Epithelial cell of prostate (primary cell): Measurements from ENCODE around the gene TFB1M.
A peak's percentile ranks its signal among the peaks of the same experiment; 100 is the strongest.
"Not testable (repeated sequence)": the region's sequence is repeated elsewhere in the genome, so short reads cannot be mapped to it uniquely, and the experiment has no call there.

ENCODE experiments used
- DNase-seq: peaks from one replicate; pipeline ENCODE4 v3.0.0-alpha.2; 2011; ENCODE audit warnings: low read depth, low spot score
- H3K27ac ChIP-seq: fragments of 450-650 bp; 2 replicates; pipeline ENCODE4 v1.5.1; 2017; ENCODE audit warnings: mild to moderate bottlenecking

Gene TFB1M

DNA sequence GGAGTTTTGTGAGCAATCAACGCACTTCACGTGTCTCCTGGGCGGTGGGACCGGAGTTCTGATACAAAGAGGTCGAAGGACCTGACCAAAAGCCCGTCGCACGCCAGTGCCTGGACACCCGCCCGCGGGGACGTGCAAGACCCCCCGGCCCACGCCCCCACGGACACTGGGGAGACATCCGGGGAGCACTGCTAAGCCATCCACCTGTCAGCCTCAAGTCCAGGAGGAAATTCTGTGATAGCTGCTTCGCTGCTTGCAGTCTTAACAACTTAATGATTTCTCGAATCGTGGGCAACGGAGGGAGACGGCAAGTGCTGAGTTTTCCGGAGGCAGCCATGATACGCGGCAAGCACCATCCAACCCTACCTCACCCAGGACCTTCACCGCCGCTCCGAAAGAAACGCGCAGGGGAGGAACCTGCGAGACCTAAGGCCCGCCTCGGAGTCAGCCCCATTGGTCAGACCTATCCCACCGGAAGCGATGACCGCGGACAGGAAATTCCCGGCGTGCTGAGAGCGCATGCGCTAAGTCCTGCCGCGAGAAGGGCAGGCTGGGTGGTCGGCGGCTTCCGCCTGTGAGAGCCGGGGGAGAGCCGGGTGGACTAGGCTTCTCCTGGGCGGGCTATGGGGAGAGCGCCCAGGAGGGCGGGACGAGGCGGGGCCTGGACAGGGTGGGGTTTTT is at the start of gene TFB1M:
TFB1M (minus strand) TSS at position 393 of the 681 bp plus-strand sequence; CDS start at position 337, 56 bp downstream.
- DNase-seq: peak; percentile 92
- peak within 1 kb of the TSS; percentile 87 for H3K27ac ChIP-seq

DNA sequence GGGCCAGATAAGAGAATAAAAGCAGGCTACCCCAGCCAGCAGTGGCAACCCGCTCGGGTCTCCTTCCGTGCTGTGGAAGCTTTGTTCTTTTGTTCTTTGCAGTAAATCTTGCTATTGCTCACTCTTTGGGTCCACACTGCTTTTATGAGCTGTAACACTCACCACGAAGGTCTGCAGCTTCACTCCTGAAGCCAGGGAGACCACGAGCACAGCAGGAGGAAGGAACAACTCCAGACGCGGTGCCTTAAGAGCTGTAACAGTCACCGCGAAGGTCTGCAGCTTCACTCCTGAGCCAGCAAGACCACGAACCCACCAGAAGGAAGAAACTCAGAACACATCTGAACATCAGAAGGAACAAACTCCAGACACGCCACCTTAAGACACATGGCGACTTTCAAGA is 49.7 kb upstream of the TFB1M start:
- not testable (repeated sequence) for H3K27ac ChIP-seq

GRCh38 chr6:155362968-155363632 is 48.8 kb upstream of the TFB1M start:
- DNase-seq, H3K27ac ChIP-seq: not testable (repeated sequence)

More for the DNA sequence above, 49.7 kb upstream of the TFB1M start:
- DNase-seq: not testable (repeated sequence)

GRCh38 chr6:155354167-155354566 is 39.9 kb upstream of the TFB1M start:
- H3K27ac ChIP-seq: no peak overlapping the region
- no peak for DNase-seq

DNA sequence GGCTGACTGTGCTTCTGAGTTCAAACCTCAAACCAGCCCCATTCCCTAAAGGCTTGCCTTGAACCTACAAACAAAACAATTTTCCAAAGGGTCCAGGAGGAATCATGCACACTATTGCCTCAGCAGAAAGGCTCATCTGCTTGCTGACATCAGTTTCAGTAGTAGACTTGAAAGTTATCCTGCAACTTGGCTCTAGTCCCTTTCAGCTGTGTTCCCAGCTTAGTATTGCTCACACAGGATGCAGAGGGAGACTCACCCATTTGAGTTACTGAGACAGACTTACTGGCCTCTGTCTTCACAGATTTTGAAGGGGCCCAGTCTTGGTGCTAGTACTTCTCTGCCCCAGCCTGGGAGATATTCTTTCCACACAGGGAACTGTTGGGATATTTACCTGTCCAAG is 38.5 kb upstream of the TFB1M start:
- H3K27ac ChIP-seq: no peak overlapping the region
- DNase-seq: no peak

DNA sequence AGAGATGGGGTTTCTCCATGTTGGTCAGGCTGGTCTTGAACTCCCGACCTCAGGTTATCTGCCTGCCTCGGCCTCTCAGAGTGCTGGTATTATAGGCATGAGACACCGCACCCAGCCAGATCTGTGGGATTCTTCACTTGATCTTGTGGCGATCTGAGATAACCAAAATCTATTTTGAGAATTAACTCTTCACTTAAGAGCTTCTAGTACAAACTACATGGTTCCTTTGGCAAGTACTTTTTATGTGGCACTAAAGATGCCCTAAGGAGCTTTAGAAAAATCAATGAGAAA is 37.8 kb upstream of the TFB1M start:
- no peak for DNase-seq
- no peak overlapping the region for H3K27ac ChIP-seq

DNA sequence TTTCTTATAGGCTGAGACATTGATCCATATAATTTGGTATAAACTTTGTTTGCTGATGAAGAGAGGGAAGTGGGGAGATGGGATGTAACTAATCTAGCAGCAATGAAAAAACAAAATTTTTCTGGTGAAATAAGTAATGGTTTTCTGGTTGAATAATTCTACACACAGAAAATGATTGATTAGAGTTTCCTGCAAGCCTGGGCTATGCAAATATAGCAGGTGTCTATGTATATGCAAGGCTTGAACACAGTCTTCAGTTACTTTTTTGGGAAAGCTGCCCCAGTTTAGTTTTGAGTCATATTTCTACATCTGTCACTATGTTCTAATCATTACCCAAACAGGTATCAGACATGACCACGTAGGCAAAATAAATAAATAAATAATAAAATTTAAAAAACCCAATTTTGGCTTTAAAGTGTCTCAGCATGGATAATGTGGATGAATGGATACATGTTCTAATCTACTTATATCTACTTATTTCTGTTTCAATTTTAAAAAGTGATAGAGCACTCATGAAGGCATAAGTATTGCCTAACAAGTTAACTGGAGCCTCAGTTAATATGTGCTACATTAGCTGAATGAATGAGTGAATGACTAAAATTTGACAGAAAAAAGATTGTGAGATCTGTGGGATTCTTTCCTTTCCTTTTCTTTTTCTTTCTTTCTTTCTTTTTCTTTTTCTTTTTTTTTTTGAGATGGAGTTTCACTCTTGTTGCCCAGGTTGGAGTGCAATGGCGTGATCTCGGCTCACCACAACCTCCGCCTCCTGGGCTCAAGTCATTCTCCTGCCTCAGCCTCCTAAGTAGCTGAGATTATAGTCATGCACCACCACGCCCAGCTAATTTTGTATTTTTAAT is 37.2 kb upstream of the TFB1M start:
- no peak overlapping the region for H3K27ac ChIP-seq
- no peak for DNase-seq

DNA sequence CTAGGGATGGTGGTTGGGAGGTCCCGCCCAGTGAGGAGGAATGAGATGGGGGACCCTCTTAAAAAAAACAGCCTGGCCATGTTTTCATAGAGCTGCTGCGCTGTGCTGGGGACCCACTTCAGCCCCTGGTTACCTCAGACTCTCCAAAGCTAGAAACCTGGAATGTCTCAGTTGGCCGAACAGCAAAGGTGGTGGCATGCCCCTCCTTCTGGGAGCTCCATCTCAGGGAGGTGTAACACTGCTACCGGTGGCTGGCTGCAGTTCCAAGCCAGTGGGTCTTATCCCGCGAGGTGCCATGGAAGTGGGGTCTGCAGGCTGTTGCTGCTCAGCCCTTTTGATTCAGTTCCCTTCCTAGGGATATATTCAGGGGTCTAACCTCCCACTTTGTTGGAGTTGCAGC is 35.7 kb upstream of the TFB1M start:
- no peak overlapping the region for H3K27ac ChIP-seq
- DNase-seq: no peak

GRCh38 chr6:155349129-155349528 is 34.8 kb upstream of the TFB1M start:
- DNase-seq: no peak
- H3K27ac ChIP-seq: no peak overlapping the region

- no peak for DNase-seq
- H3K27ac ChIP-seq: no peak overlapping the region
Observed at GRCh38 chr6:155347800-155348199, 33.5 kb upstream of the TFB1M start.

GRCh38 chr6:155346957-155347356 is 32.7 kb upstream of the TFB1M start:
- no peak overlapping the region for H3K27ac ChIP-seq
- no peak for DNase-seq

DNA sequence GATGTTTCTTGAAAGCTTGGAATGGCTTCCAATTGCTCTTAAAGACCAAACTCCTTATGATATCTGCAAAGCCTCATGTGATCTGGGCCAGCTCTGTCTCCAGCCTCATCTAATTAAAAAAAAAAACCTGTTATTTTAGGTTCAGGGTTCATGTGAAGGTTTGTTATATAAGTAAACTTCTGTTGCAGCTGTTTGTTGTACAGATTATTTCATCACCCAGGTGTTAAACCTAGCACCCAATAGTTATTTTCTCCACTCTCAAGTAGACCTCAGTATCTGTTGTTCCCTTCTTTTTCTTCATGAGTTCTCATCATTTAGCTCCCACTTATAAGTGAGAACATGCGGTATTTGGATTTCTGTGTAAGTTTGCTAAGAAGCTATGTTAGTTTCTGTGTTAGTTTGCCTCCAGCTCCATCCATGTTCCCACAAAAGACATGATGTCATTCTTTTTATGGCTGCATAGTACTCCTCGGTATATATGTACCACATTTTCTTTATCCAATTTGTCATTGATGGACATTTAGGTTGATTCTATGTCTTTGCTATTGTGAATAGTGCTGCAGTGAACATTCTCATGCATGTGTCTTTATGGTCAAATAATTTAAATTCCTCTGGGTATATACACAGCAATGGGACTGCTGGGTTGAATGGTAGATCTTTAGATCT is 30.2 kb upstream of the TFB1M start:
- DNase-seq: no peak
- no peak overlapping the region for H3K27ac ChIP-seq

DNA sequence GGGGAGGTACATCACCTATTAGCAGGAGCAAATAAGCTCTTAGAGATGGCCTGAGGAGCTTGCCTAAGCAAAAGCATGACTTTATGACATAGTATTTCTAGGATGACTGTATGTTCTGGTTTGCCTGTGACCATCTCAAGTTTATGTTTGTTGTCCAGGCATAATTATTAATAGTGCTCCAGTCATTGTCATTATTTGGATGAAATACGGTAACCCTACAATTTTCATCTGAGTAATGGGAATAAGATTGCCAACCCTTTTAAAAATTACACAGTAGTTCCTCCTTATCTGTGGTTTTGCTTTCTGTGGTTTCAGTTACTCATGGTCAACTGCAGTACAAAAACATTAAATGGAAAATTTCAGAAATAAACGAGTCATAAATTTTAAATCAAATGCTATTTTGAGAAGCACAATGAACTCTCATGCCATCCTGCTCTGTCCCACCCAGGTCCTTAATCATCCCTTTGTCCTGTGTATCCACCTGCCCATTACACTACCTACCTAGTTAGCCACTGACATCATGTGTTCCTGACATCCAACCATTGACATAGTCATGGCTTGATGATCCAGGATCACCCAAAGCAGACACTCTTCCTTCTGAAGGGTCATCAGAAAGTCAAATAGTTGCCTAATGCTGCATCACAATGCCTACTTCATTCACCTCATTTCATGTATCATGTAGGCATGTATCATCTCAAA is 27.0 kb upstream of the TFB1M start:
- peak; percentile 22 for DNase-seq
- H3K27ac ChIP-seq: no peak overlapping the region

DNA sequence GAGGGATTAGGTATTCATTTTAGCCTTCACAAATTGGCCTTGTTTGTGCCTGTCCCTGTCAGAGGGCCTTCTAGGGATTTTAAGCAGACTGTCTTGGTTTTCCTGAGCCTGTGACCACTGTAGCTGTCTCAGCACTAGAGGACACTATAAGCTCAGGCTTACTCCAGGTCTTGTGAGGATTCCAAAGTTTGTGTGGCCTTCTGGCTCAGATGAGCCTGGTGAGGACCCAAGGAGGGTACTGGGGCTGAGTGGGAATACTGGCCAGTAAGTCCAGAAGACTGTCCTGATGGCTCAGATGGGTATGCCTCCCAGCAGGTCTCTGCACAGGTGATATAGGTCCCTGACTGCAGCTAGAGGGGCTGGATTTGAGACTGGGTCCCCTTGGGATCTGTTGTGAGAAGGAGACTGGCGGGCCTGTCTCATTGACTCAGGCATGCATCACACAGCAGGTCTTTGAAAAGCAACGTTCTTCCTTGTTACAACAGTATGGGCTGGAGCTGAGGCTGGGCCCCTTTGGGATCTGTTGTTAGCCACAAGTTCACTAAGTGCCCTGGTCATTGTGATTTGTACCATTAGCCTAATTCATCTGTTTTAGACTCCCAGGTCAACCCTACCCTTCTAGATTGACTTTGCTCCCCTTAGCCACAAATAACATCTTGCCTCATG is 26.3 kb upstream of the TFB1M start:
- H3K27ac ChIP-seq: no peak overlapping the region
- DNase-seq: no peak

DNA sequence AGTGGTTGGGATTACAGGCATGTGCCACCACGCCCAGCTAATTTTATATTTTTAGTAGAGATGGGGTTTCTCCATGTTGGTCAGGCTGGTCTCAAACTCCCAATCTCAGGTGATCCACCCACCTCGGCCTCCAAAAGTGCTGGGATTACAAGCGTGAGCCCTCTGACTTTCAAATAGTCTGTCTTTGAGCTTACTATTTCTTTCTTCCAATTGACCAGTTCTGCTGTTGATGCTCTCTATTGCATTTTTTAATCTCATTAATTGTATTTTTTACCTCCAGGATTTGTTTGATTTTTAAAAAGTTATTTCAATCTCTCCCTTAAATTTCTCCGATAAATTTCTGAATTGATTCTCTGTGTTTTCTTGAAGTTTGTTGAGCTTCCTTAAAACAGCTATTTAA is 25.6 kb upstream of the TFB1M start:
- not testable (repeated sequence) for H3K27ac ChIP-seq

GRCh38 chr6:155338237-155338636 is 24.0 kb upstream of the TFB1M start:
- DNase-seq, H3K27ac ChIP-seq: not testable (repeated sequence)

More for the DNA sequence above, 25.6 kb upstream of the TFB1M start:
- DNase-seq: not testable (repeated sequence)

DNA sequence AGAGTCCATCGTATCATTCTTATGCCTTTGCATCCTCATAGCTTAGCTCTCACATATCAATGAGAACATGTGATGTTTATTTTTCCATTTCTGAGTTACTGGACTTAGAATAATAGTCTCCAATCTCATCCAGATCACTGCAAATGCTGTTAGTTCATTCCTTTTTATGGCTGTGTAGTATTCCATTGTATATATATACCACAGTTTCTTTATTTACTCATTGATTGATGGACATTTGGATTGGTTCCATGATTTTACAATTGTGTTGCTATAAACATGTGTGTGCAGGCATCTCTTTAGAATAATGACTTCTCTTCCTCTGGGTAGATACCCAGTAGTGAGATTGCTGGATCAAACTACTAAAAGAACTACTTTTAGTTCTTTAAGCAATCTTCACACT is 21.0 kb upstream of the TFB1M start:
- H3K27ac ChIP-seq: no peak overlapping the region
- no peak for DNase-seq

- not testable (repeated sequence) for H3K27ac ChIP-seq, DNase-seq
Observed at GRCh38 chr6:155334073-155334472, 19.8 kb upstream of the TFB1M start.

- H3K27ac ChIP-seq: no peak overlapping the region
- no peak for DNase-seq
Observed at GRCh38 chr6:155333414-155333813, 19.1 kb upstream of the TFB1M start.

- no peak overlapping the region for H3K27ac ChIP-seq
- DNase-seq: no peak
Observed at GRCh38 chr6:155330922-155331321, 16.6 kb upstream of the TFB1M start.
